ENCODE measurements around the gene RIPOR1. TPM values are rescaled to one million over a fixed set of nuclear protein-coding genes. Genes with fewer than 3 reads are reported as not detected.
"Not testable (repeated sequence)": the region's sequence is repeated elsewhere in the genome, so short reads cannot be mapped to it uniquely, and the experiment has no call there.

RIPOR1 gene
- total RNA-seq, 1 experiment from 2014 or later: 82.2 TPM

DNA sequence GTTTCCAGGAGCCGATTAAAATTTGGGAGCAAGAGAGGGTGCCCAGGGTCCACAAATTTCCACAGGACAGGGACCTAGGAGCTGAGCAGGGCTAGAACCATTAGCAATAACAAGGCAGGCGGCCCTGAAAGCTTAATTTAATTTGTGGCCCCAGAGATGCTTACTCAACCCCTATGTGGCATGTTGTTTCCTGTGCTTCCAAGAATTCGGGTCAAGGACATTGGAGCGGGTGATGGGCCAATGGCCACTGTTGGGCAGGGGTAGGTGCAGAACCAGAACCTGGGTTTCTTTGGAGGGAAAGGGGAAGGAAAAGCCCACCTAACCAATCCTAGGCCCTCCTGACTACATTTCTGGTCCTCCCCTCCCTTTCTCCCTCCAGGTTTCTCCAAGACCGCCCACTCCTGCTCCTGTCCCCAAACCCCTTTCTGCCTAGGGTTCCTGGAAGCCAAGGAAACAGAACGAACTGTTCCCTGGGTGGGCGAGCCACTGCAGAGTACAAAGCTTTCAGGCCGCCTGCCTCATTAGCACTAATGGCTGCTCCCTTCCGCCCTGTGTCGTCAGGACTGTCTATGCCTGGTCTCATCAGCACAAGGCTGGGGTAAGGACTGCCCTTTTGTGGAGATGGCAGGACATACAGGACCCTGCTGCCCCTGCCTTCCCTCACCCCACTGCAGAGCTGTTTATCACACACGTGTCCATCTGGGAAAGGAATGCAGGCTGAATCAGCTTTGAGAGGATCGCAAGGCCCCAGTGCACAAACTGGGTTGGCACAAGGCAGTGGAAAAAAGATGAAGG is 44.7 kb upstream of the RIPOR1 start:
- no peak overlapping the region for H3K4me3 ChIP-seq (ENCODE audit: low read depth in 2 of 2, low read length in 2 of 2)
- no peak overlapping the region for H3K27ac ChIP-seq (ENCODE audit: low read length)
- no peaks in the 10 kb centered on the region for H3K27me3 ChIP-seq (ENCODE audit: control insufficient read depth, insufficient read depth, low read length)
- no peak for DNase-seq (ENCODE audit: low read depth, low spot score)
- ChIA-PET POLR2A (no interaction called here), CTCF (no interaction called here)
- intact Hi-C loops (cut with micrococcal nuclease; ENCODE audit: unreplicated experiment): no loop called here
- no peaks in the 10 kb centered on the region for H3K9me3 ChIP-seq (ENCODE audit: control insufficient read depth, insufficient read depth, low read depth, low read length)
- peaks cover 4% of the 10 kb centered on the region; the same call in 1 of the 2 replicates for H3K4me1 ChIP-seq (ENCODE audit: control insufficient read depth, insufficient read depth, low read length)
- no peak for TF ChIP-seq POLR2AphosphoS5 (IDR thresholded peaks at IDR 0.05; ENCODE audit: low read depth, low read length)
- TF ChIP-seq REST (IDR thresholded peaks at IDR 0.05; ENCODE audit: insufficient read depth in 1 of 2, low read depth in 2 of 2, low read length in 1 of 2): no peak
- no peak for TF ChIP-seq CTCF (IDR thresholded peaks at IDR 0.05)
- TF ChIP-seq SIN3A (IDR thresholded peaks at IDR 0.05; ENCODE audit: borderline replicate concordance, insufficient read depth, low read depth, low read length): no peak
- no peaks in the 10 kb centered on the region; the same call in 1 of the 2 replicates for H3K36me3 ChIP-seq (ENCODE audit: control insufficient read depth, insufficient read depth, low read length)
- BruUV-seq (replicated peaks): no TSS peak
- in situ Hi-C loops (cut with HindIII; ENCODE audit: low pct_unique_long_range_greater_than_20kb, low sequenced_read_pairs): no loop called here
- no peak for ATAC-seq

- CTCF ChIA-PET: no interaction called here
- no peak overlapping the region for H3K4me3 ChIP-seq (ENCODE audit: low read depth in 2 of 2, low read length in 2 of 2)
- ATAC-seq: no peak
- intact Hi-C loops (cut with micrococcal nuclease; ENCODE audit: unreplicated experiment): no loop called here
- H3K27me3 ChIP-seq (ENCODE audit: control insufficient read depth, insufficient read depth, low read length): no peaks in the 10 kb centered on the region
- no peaks in the 10 kb centered on the region for H3K9me3 ChIP-seq (ENCODE audit: control insufficient read depth, insufficient read depth, low read depth, low read length)
- H3K4me1 ChIP-seq (ENCODE audit: control insufficient read depth, insufficient read depth, low read length): 0 out of 2 replicates have a peak, but pooled peaks cover under 1% of the 10 kb centered on the region
- TF ChIP-seq SIN3A (IDR thresholded peaks at IDR 0.05; ENCODE audit: borderline replicate concordance, insufficient read depth, low read depth, low read length): no peak
- no peak for TF ChIP-seq REST (IDR thresholded peaks at IDR 0.05; ENCODE audit: insufficient read depth in 1 of 2, low read depth in 2 of 2, low read length in 1 of 2)
- no peak for TF ChIP-seq CTCF (IDR thresholded peaks at IDR 0.05)
- no peak for TF ChIP-seq TCF7L2 (IDR thresholded peaks at IDR 0.05; ENCODE audit: low read depth, low read length)
- no peak for TF ChIP-seq POLR2AphosphoS5 (IDR thresholded peaks at IDR 0.05; ENCODE audit: low read depth, low read length)
- in situ Hi-C loops (cut with HindIII; ENCODE audit: low pct_unique_long_range_greater_than_20kb, low sequenced_read_pairs): no loop called here
- POLR2A ChIA-PET: no interaction called here
- DNase-seq (ENCODE audit: low read depth, low spot score): no peak
- no peaks in the 10 kb centered on the region for H3K36me3 ChIP-seq (ENCODE audit: control insufficient read depth, insufficient read depth, low read length)
- H3K27ac ChIP-seq (ENCODE audit: low read length): no peak overlapping the region
- BruUV-seq (replicated peaks): no TSS peak
Measured at GRCh38 chr16:67486805-67487204, 41.8 kb upstream of the RIPOR1 start.

- CTCF ChIA-PET; ATAC-seq; H3K4me1 ChIP-seq (ENCODE audit: control insufficient read depth, insufficient read depth, low read length); H3K27me3 ChIP-seq (ENCODE audit: control insufficient read depth, insufficient read depth, low read length); DNase-seq (ENCODE audit: low read depth, low spot score); H3K9me3 ChIP-seq (ENCODE audit: control insufficient read depth, insufficient read depth, low read depth, low read length); H3K27ac ChIP-seq (ENCODE audit: low read length); POLR2A ChIA-PET; BruUV-seq (replicated peaks); intact Hi-C loops (cut with micrococcal nuclease; ENCODE audit: unreplicated experiment); H3K36me3 ChIP-seq (ENCODE audit: control insufficient read depth, insufficient read depth, low read length); H3K4me3 ChIP-seq (ENCODE audit: low read depth in 2 of 2, low read length in 2 of 2); in situ Hi-C loops (cut with HindIII; ENCODE audit: low pct_unique_long_range_greater_than_20kb, low sequenced_read_pairs): not testable (repeated sequence)
Measured at GRCh38 chr16:67487561-67487960, 41.1 kb upstream of the RIPOR1 start.
